ENCODE results near the gene KIRREL1.

The KIRREL1 gene

DNA sequence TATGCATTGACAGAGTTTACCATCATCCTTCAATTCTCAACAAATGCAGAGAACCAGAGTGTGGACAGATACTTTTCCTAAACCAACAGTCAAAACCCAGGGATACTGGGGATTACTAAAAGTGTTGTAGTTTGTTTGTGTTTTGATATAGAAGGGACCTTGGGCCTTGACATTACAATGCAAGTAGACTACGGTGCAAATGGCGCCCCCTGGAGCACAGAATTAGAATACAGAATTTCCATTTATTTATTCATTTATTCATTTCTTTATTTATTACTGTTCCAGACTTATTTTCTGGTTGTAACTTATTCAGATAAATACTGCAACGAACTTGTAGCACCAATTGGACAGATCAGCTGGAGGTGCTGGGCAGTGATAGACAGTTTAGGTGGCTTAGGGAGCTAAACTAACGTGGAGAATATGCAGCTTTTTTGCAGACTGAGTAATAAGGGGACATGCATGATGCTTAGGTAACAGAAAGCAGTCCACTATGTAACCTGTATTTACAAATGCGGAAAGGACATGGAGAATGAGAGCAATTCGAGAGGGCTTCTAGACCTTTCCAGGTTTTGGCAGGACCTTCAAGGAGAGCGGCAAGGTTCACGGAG, 42.6 kb downstream of the KIRREL1 start:
- Histone ChIP-seq H3K27me3 (ENCODE audit: control insufficient read depth in 1 of 2, insufficient read depth in 2 of 2, low read length in 2 of 2) (no peaks in the 10 kb centered on the region), H3K4me3 (ENCODE audit: low read length in 2 of 2) (no peak overlapping the region), H3K36me3 (ENCODE audit: control insufficient read depth in 2 of 2, insufficient read depth in 2 of 2, low read length in 2 of 2) (peaks cover 0 to 3% of the 10 kb centered on the region in 2 donors), H3K9me3 (ENCODE audit: control insufficient read depth in 2 of 2, low read length in 2 of 2) (no peaks in the 10 kb centered on the region), H3K9ac (ENCODE audit: low read length in 2 of 2) (no peak overlapping the region), H3K4me1 (ENCODE audit: control insufficient read depth, insufficient read depth, low read length) (peaks cover 9% of the 10 kb centered on the region), H3K27ac (ENCODE audit: low read length) (no peak overlapping the region)

DNA sequence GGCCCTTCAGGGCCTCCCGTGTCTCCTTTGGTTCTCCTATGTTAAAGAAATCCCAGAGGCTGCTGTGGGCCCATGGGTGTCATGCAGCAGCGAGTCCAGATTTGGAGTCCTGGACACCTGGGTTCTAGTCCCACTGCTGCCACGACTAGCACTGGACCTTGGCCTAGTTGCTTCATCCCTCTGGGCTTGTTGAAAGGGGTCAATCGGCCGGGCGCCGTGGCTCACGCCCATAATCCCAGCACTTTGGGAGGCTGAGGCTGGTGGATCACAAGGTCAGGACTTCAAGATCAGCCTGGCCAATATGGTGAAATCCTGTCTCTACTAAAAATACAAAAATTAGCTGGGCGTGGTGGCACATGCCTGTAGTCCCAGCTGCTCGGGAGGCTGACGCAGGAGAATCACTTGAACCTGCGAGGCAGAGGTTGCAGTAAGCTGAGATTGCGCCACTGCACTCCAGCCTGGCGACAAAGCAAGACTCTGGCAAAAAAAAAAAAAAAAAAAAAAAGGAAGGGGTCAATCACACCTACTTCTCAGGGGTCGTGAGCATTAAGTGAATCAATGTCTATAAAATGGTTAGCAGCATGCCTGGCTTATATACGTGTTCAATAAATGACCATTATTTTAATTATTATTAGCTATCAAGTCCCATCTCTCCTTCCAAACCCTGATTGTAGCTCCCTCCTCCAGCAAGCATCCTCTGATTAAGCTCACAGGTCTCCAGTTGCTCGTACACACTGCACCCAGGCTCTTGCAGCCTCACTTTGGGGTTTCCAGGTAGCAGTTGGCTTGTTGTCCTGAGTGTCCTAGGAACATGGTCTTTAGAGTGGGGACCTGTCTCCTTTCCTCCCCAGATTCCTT, 43.8 kb downstream of the KIRREL1 start:
- Histone ChIP-seq H3K27me3 (ENCODE audit: control insufficient read depth in 1 of 2, insufficient read depth in 2 of 2, low read length in 2 of 2) (no peaks in the 10 kb centered on the region), H3K36me3 (ENCODE audit: control insufficient read depth in 2 of 2, insufficient read depth in 2 of 2, low read length in 2 of 2) (no peaks in the 10 kb centered on the region), H3K4me1 (ENCODE audit: control insufficient read depth, insufficient read depth, low read length) (peaks cover 9% of the 10 kb centered on the region), H3K4me3 (ENCODE audit: low read length in 2 of 2) (no peak overlapping the region), H3K27ac (ENCODE audit: low read length) (no peak overlapping the region), H3K9me3 (ENCODE audit: control insufficient read depth in 2 of 2, low read length in 2 of 2) (no peaks in the 10 kb centered on the region), H3K9ac (ENCODE audit: low read length in 2 of 2) (no peak overlapping the region)

DNA sequence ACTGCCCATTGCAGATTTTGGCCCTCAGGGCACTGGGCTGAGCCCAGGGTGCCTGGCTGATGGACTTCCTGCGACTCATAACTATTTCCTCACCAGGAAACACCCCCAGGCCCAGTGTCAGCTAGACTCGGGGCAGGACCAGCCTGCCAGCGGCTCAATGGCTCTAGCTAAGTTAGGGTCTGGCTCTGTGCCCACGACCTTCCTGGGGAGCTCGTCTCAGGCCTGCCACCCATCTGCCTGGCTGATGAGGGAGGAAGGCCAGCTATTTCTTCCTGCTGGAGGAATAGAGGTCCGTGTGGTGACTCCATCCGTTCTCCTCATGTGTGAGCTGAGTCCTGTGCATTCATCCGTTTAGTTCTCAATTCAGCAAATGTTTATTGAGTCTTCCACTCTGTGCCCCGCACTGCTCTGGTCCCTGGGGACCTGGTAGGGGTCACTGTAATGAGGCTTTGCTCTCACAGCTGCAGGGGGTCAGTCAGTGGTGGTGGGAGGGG, 44.5 kb downstream of the KIRREL1 start:
- Histone ChIP-seq H3K9me3 (ENCODE audit: control insufficient read depth in 2 of 2, low read length in 2 of 2) (no peaks in the 10 kb centered on the region), H3K27ac (ENCODE audit: low read length) (no peak overlapping the region), H3K36me3 (ENCODE audit: control insufficient read depth in 2 of 2, insufficient read depth in 2 of 2, low read length in 2 of 2) (no peaks in the 10 kb centered on the region), H3K4me3 (ENCODE audit: low read length in 2 of 2) (no peak overlapping the region), H3K4me1 (ENCODE audit: control insufficient read depth, insufficient read depth, low read length) (peaks cover 9% of the 10 kb centered on the region), H3K9ac (ENCODE audit: low read length in 2 of 2) (no peak overlapping the region), H3K27me3 (ENCODE audit: control insufficient read depth in 1 of 2, insufficient read depth in 2 of 2, low read length in 2 of 2) (no peaks in the 10 kb centered on the region)

DNA sequence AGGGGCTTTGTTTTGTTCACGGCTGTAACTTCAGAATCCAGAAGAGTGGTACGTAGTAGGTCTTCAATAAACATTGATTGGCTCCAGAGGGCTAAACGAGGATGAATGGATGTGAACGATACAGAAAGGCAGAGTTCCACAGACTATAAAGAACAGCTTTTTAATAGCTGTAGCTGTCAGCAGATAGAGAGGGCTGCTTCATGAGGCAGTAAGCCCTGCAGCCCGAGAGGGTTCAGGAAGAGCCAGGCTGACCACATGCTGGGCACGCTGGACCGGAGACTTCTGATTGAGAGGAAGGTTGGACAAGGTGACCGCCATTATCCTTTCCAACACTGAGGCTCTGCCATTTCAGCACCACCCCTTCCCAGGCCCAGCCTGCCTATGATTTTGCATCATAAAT, 45.3 kb downstream of the KIRREL1 start:
- Histone ChIP-seq H3K27me3 (ENCODE audit: control insufficient read depth in 1 of 2, insufficient read depth in 2 of 2, low read length in 2 of 2) (no peaks in the 10 kb centered on the region), H3K4me1 (ENCODE audit: control insufficient read depth, insufficient read depth, low read length) (peaks cover 12% of the 10 kb centered on the region), H3K4me3 (ENCODE audit: low read length in 2 of 2) (no peak overlapping the region), H3K9ac (ENCODE audit: low read length in 2 of 2) (no peak overlapping the region), H3K9me3 (ENCODE audit: control insufficient read depth in 2 of 2, low read length in 2 of 2) (no peaks in the 10 kb centered on the region), H3K27ac (ENCODE audit: low read length) (no peak overlapping the region), H3K36me3 (ENCODE audit: control insufficient read depth in 2 of 2, insufficient read depth in 2 of 2, low read length in 2 of 2) (no peaks in the 10 kb centered on the region)

DNA sequence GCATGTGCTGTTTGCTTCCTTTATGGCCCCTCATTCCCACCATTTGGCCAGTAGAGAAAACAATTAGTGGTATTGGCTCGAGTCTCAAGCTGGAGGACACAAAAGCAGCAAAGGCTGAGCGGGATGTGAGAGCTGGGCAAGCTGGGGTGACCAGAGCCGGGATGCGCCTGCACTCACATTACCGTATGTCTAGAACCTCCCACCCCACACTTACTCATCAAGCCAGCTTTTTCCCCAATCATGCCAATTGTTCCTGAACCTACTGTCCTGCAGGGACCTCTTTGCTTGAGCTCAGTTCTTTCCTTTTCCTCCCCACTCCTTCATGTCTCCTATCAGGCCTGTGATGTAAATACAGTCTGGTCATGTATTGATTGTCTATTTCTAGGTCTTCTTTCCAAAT, 45.9 kb downstream of the KIRREL1 start:
- H3K4me1 ChIP-seq (ENCODE audit: control insufficient read depth, insufficient read depth, low read length), result peaks cover 15% of the 10 kb centered on the region
- no peak overlapping the region for H3K9ac ChIP-seq (ENCODE audit: low read length in 2 of 2)
- no peaks in the 10 kb centered on the region for H3K36me3 ChIP-seq (ENCODE audit: control insufficient read depth in 2 of 2, insufficient read depth in 2 of 2, low read length in 2 of 2)
- no peaks in the 10 kb centered on the region for H3K27me3 ChIP-seq (ENCODE audit: control insufficient read depth in 1 of 2, insufficient read depth in 2 of 2, low read length in 2 of 2)
- H3K9me3 ChIP-seq (ENCODE audit: control insufficient read depth in 2 of 2, low read length in 2 of 2), result no peaks in the 10 kb centered on the region
- no peak overlapping the region for H3K27ac ChIP-seq (ENCODE audit: low read length)
- no peak overlapping the region for H3K4me3 ChIP-seq (ENCODE audit: low read length in 2 of 2)

DNA sequence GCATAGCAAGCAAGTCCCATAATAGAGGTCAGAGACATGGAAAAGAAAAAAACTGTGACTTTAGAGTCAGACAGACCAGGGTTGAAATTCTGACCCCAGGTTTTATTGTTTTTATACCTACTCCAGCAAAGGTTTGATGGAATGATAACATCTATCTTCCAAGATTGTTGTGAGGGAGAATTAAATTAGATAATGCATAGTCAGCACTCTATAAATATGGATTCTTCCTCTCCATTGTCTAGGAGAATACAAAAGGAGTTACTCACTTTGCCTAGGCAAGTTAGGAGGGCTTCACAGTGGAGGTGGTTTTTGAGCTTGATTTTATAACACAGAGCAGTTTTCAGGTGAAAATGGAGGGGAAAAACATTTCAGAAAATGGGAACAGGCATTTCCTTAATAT, 46.9 kb downstream of the KIRREL1 start:
- Histone ChIP-seq H3K36me3 (ENCODE audit: control insufficient read depth in 2 of 2, insufficient read depth in 2 of 2, low read length in 2 of 2) (no peaks in the 10 kb centered on the region), H3K4me1 (ENCODE audit: control insufficient read depth, insufficient read depth, low read length) (peaks cover 21% of the 10 kb centered on the region), H3K9ac (ENCODE audit: low read length in 2 of 2) (no peak overlapping the region), H3K9me3 (ENCODE audit: control insufficient read depth in 2 of 2, low read length in 2 of 2) (no peaks in the 10 kb centered on the region), H3K27ac (ENCODE audit: low read length) (no peak overlapping the region), H3K27me3 (ENCODE audit: control insufficient read depth in 1 of 2, insufficient read depth in 2 of 2, low read length in 2 of 2) (no peaks in the 10 kb centered on the region), H3K4me3 (ENCODE audit: low read length in 2 of 2) (no peak overlapping the region)

DNA sequence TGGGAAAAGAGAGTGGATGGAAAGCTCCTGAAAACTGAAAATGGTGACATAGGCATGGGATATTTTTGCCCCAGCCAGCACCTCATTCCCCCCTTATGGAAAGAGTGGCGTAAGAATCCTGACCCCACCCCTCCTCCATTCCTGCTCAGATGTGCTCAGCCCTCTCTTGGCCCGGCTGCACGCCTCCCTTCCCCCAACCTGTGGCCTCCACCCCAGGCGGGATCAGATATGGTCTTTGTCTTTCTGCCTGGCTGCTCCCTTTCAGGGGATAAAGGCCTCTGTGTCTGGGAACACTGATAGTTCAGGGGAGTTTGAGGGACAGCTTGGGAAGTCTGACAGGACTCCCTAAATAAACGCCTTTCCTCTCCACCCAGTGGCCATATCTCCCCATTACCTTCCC, 49.8 kb downstream of the KIRREL1 start:
- no peak overlapping the region for H3K4me3 ChIP-seq (ENCODE audit: low read length in 2 of 2)
- no peak overlapping the region for H3K27ac ChIP-seq (ENCODE audit: low read length)

DNA sequence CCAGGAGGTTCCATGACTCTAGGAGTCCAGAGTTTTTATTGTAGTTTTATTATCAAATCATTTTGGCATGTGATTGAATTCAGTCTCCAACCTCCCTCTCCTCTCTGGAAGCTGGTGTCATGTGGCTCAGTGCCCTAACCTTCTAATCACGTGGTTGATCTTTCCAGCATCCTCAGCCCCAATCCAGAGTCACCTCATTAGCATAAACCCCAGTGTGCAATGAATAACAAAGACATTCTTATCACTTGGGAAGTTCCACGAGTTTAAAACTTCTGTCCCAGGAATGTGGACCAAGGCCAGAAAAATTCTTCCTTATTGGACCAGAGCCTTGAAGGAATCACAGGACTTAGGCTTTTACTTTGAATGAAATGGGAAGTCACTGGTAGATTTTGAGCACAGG, 52.2 kb downstream of the KIRREL1 start:
- Histone ChIP-seq H3K4me3 (ENCODE audit: low read length in 2 of 2) (no peak overlapping the region), H3K27ac (ENCODE audit: low read length) (no peak overlapping the region), H3K4me1 (ENCODE audit: control insufficient read depth, insufficient read depth, low read length) (peaks cover 30% of the 10 kb centered on the region), H3K36me3 (ENCODE audit: control insufficient read depth in 2 of 2, insufficient read depth in 2 of 2, low read length in 2 of 2) (no peaks in the 10 kb centered on the region), H3K27me3 (ENCODE audit: control insufficient read depth in 1 of 2, insufficient read depth in 2 of 2, low read length in 2 of 2) (no peaks in the 10 kb centered on the region), H3K9ac (ENCODE audit: low read length in 2 of 2) (no peak overlapping the region), H3K9me3 (ENCODE audit: control insufficient read depth in 2 of 2, low read length in 2 of 2) (no peaks in the 10 kb centered on the region)

More for the DNA sequence above, 49.8 kb downstream of the KIRREL1 start:
- Histone ChIP-seq H3K9ac (ENCODE audit: low read length in 2 of 2) (no peak overlapping the region), H3K4me1 (ENCODE audit: control insufficient read depth, insufficient read depth, low read length) (peaks cover 28% of the 10 kb centered on the region), H3K27me3 (ENCODE audit: control insufficient read depth in 1 of 2, insufficient read depth in 2 of 2, low read length in 2 of 2) (no peaks in the 10 kb centered on the region), H3K9me3 (ENCODE audit: control insufficient read depth in 2 of 2, low read length in 2 of 2) (no peaks in the 10 kb centered on the region), H3K36me3 (ENCODE audit: control insufficient read depth in 2 of 2, insufficient read depth in 2 of 2, low read length in 2 of 2) (no peaks in the 10 kb centered on the region)

DNA sequence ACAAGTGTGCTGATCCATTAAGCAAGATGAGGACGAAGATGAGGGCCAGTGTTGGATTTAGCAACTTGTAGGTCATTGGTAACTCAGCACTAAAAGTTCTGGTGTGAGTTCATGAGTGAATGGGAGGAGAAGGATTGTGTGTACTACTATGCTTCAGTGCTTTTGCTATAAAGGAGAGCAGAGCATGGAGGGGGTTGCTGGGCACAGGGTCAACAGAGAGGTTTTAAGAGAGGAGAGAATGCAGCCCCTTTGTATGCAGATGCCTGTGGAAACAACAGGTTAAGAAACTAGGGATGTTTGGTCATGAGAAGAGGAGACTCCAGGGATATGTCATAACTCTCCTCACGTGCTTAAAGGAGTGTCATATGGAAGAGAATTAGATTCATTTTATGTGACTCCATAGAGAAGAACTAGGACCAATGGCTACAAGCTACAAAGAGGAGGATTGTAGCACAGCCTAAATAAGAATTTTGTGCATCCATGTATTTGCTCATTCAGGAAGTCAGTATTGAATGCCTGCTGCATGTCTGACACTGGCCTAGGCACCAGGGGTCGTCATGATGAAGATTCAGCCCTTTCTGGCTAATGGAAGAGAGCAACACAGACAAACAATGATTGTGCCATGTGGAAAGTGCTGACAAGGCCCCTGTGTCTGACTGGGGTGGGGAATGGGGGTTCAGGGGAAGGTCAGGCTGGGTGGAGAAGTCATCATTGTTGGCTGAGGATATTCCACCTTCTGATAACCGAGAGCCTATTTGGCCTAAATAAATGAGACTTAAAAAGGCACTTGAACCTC, 53.5 kb downstream of the KIRREL1 start:
- Histone ChIP-seq H3K36me3 (ENCODE audit: control insufficient read depth in 2 of 2, insufficient read depth in 2 of 2, low read length in 2 of 2) (peaks cover 0 to 2% of the 10 kb centered on the region in 2 donors), H3K4me3 (ENCODE audit: low read length in 2 of 2) (no peak overlapping the region), H3K4me1 (ENCODE audit: control insufficient read depth, insufficient read depth, low read length) (peaks cover 30% of the 10 kb centered on the region), H3K9me3 (ENCODE audit: control insufficient read depth in 2 of 2, low read length in 2 of 2) (no peaks in the 10 kb centered on the region), H3K9ac (ENCODE audit: low read length in 2 of 2) (no peak overlapping the region), H3K27me3 (ENCODE audit: control insufficient read depth in 1 of 2, insufficient read depth in 2 of 2, low read length in 2 of 2) (no peaks in the 10 kb centered on the region), H3K27ac (ENCODE audit: low read length) (no peak overlapping the region)

DNA sequence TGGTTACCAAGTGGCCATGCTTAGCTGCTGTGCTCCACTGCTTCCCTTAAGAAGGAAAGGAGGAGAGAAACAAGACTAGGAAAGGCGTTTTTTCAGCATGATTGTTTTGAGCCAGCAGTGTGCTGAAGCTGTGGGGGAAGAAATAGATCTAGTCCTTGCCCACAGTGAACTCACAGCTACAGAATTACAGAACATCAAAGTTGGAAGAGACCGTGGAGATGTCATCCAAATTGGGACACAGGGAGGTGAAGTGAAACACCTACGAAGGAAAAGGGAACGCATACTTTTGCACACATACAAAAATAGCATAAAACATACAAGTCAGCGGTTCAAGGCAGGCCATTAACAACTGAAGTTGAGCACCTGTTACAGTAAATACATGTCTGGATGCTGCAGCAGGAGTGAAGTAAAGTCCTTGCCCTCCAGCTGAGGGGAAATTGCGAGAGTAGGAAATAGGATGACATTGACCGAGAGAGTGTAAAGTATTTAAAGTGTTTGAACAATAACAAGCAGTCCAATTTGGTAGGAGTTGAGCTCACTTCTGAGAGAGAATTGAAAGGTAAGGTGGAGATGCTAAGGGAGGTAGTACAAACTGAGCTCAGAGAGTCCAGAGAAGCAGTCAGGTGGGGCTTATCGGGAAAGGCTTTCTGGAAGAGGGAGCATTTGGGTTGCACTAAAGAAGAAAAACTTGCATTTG, 55.1 kb downstream of the KIRREL1 start:
- no peaks in the 10 kb centered on the region for H3K9me3 ChIP-seq (ENCODE audit: control insufficient read depth in 2 of 2, low read length in 2 of 2)
- no peak overlapping the region for H3K27ac ChIP-seq (ENCODE audit: low read length)
- no peaks in the 10 kb centered on the region for H3K27me3 ChIP-seq (ENCODE audit: control insufficient read depth in 1 of 2, insufficient read depth in 2 of 2, low read length in 2 of 2)
- no peak overlapping the region for H3K9ac ChIP-seq (ENCODE audit: low read length in 2 of 2)
- peaks cover 0 to 2% of the 10 kb centered on the region in 2 donors for H3K36me3 ChIP-seq (ENCODE audit: control insufficient read depth in 2 of 2, insufficient read depth in 2 of 2, low read length in 2 of 2)
- H3K4me1 ChIP-seq (ENCODE audit: control insufficient read depth, insufficient read depth, low read length), result peaks cover 29% of the 10 kb centered on the region
- no peak overlapping the region for H3K4me3 ChIP-seq (ENCODE audit: low read length in 2 of 2)
